NK-92 (cell line): ENCODE results near the gene DENND5B.
"Not testable (repeated sequence)": the region's sequence is repeated elsewhere in the genome, so short reads cannot be mapped to it uniquely, and the experiment has no call there.

Source experiments
- DNase-seq: peaks from one replicate; lab custom pipeline; 2025; ENCODE audit not compliant: unreplicated experiment; lab: John Stamatoyannopoulos, UW

Gene DENND5B

GRCh38 chr12:31590642-31591379 lies at the start of gene DENND5B:
Gene DENND5B, minus strand, starts transcription at chr12:31591136. Its CDS starts 304 bp downstream, at chr12:31590832.
- DNase-seq = no peak

- DNase-seq = no peak
Observed at GRCh38 chr12:31634620-31635019, 43.7 kb upstream of the DENND5B start.

DNA sequence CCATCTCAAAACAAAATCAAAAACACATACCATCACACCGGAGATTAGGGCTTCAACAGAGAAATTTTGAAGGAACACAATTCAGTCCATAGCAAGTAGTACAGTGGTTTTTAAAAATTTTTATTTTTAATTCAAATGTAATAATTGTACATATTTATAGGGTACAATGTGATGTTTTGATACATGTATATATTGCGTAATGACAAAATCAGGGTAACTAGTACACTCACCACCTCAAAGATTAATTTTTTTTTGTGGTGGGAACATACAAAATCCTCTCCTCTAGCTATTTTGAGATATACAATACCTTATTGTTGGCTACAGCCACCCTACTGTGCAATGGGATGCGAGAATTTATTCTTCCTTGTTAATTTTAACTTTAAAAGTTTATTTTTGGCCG lies 42.5 kb upstream of the DENND5B start:
- no peak for DNase-seq

DNA sequence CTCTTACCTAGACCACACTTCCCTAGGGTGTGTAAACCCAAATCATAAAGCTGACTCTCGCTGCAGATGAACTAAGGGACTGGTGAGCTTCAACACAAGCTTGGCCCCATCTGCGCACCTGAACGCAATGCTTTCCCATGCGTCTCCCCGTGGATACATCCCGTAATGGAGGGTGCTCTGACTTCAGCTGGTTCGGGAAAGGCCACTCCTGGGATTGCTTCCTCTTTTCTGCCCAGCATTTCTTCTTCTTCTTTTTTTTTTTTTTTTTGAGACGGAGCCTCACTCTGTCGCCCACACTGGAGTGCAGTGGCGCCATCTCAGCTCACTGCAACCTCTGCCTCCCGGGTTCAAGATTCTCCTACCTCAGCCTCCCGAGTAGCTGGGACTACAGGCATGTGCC lies 40.9 kb upstream of the DENND5B start:
- no peak for DNase-seq

- no peak for DNase-seq
Observed at GRCh38 chr12:31631023-31631724, 40.2 kb upstream of the DENND5B start.

DNA sequence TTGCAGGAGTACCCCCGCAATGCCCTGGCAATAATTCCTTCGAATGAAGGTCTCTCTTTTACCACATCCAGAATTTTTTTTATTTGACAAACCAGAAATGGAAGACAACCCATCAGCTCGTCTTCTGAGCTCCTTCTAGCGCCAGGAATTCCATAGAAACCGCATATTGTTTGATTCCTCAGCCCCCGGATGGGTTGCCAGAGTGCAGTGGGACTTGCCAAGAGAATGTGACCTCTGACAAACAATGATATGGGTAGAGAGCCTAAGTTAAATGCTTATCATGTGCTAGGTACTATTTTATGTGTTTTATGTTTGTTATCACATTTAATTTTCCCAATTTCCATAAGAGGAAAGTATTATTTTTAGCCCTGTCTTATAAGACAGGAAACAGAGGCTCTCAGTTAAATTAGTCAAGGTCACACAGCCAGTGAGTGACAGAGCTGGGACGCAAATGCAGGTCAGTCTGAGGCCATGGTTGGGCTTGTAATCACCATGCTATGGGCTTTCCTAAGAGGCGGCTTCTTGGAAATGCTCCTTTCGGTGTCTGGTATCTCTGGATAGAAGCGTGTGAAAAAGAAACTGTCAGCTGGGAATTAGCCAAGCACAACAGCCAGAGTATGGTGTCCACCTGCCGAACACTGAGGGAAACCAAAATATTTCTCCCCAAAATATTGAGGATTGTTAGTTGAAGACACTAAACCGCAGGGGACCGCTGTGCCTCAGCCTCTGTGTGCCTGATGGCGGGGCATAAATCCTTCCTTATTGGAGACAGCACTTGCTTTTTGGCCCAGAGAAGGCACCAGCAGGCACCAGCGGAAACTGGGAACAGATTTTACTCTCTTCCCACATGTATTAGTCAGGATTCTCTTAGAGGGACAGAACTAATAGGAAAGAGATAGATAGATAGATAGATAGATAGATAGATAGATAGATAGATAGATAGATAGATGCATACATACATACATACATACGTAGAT lies 39.1 kb upstream of the DENND5B start:
- DNase-seq = no peak

DNA sequence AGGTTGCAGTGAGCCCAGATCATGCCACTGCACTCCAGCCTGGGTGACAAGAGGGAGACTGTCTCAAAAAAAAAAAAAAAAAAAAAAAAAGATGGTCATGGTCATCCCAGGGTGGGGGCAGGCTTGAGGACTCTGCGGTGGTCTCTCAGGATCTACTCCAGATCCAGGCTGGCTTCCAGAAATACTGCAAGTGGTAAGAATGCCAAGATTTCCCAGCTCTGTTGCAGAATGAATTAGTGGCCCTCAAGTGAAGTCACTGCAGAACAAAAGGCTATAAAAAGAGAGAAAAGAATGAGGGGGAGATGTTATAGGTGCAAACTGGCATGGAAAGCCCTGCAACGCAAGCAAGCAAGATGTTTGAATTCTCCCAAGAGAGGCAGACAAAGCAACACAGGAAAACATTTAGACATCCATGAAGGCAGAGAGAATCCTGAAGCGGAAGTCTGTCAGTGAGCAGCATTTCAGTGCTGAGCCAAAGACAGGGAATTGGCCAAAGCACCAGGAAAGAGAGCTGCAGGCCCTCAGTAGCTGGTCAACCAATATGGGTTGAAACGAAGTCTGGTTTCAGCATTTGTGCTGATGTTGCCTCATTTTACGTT lies 36.6 kb upstream of the DENND5B start:
- DNase-seq = no peak

- DNase-seq = no peak
Observed at GRCh38 chr12:31626270-31626995, 35.5 kb upstream of the DENND5B start.

DNA sequence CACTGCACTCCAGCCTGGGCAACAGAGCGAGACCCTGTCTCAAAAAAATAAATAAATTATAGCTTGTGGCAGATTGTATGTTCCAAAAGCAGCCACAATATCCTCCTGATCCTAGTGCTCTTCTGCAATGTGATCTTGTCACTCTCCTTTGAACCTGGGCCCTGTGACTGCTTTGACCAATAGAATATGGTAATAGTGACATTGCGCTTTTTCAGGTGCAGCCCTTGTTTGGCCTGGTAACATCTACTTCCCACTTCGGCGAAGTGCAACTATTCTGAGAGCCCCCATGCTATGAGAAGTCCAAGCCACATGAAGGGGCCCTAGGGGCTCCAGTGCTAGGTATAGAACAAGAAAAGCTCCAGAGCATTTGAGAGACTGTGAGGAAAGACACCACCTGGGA lies 31.1 kb upstream of the DENND5B start:
- no peak for DNase-seq

DNA sequence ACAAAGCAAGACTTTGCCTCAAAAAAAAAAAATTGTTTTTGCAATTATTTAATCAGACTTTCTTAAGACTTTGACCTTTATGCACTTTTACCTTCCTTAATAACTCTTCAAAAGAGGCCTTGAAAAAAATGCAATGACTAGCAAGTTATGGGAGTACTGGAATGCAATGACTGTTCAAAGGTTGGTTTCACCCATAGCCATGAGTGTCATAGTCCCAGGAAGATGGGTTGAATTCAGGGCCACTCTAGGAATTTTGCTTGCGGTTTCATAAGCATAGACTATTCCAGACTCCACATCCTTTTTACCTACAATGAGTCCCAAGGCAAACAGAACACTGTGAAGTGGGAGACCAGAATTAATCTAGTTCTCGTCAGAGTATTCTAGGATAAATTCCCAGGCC lies 29.4 kb upstream of the DENND5B start:
- DNase-seq = no peak

DNA sequence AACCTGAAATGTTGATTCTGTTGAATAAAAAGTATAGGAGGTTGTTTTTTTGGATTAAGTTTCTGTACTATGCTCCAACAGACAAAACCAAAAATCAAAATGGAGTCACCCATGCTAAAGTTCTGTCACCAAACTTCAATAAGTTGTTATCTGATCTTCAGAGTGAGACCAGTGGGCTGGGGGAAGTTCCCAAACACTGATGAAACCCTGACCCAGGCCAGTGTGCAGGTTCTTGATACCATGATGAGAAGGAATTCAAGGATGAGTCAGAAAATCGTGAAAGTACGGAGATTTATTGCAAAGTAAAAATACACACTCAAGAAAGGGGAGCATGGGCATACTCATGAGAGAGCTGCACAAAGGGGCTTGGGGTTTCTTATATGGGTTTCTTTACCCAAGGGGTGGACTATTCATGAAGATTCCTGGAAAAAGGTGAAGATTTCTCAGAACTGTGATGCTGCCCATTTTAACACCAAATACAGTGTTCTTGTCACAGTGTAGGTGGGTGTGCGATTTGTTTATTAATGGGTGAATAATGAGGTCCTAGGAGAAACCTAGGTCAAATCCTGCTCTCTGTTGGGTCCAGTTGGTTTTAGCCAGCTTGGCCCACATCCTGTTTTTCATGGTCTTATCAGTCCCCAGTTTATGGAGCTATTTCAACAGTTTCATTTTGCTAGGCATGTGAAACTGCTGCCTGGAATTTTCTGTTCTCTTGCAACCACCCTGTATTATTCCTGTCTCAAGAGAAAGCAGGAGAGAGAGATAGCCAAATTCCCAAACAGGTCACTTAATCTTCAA lies 27.5 kb upstream of the DENND5B start:
- no peak for DNase-seq

GRCh38 chr12:31612819-31613218 lies 21.9 kb upstream of the DENND5B start:
- DNase-seq = no peak

DNA sequence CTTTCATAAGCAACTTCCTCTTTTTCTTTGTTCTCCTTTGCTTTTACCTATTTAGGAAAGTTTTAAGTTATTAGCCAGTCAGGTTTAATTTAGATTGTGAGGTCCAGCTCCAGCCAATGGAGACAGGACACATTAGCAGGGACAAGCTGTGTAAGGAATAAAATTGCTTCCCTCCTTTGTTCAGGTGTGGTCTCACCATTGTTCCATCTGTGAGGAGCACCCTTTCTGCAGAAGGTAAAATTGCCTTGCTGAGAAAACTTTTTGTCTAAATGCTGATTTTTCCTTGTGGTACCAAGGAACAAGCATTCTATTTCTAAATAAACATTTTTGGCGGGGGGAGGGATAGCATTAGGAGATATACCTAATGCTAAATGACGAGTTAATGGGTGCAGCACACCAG lies 17.4 kb upstream of the DENND5B start:
- not testable (repeated sequence) for DNase-seq

DNA sequence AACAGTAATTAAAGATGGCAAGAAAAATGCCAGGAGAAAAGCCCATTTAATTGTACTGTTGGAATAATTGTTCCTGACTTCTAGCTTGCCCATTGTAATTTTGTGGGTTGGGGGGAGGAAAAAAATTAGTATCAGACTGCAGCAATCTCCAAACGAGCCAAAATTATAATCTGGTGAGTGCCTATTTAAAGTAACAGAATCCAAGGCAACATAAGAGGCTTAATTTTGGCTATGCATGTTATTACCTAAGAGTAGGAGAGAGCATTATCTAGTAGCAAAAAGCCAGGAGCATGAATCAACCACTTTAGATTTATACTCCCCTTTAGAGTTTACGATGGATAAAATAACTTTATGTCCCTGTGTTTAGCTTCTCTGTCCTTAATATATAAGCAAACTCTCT lies 14.6 kb upstream of the DENND5B start:
- DNase-seq = no peak

GRCh38 chr12:31603546-31604009 lies 12.6 kb upstream of the DENND5B start:
- DNase-seq = no peak

DNA sequence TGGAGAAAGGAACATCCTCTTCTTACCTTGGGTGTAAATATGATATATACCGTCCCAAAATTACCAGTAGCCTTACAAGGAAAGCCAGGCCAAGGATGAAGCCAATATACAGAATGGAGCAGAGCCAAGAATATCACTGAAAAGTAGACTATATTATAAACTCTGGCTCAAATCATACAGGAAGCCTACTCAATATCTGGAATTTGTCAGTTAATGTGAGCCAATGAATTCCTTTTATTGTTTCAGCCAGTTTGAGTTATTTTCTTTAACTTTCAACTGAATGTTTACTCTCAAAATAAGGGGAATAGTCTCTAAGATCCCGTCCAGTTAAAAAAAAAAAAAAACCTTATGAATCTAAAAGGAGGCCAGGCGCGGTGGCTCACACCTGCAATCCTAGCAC lies 9.8 kb upstream of the DENND5B start:
- no peak for DNase-seq

GRCh38 chr12:31600252-31600651 lies 9.3 kb upstream of the DENND5B start:
- no peak for DNase-seq

DNA sequence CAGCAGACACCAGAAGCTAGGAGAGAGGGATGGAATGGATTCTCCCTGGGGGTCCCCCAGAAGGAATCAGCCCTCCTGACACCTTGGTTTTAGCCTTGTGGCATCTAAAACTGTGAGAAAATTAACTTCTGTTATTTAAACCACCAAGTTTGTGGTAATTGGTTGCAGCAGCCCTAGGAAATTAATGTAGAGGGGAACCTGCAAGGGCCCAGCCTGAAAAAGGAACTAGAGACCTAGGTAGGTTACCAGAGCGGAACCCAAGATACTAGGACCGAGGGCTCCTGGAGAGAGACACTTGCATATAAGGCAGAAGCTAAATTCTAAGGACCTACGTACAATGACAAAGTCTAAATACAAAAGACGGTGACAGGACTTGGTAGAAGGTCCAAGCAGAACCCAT lies 8.1 kb upstream of the DENND5B start:
- DNase-seq = no peak

DNA sequence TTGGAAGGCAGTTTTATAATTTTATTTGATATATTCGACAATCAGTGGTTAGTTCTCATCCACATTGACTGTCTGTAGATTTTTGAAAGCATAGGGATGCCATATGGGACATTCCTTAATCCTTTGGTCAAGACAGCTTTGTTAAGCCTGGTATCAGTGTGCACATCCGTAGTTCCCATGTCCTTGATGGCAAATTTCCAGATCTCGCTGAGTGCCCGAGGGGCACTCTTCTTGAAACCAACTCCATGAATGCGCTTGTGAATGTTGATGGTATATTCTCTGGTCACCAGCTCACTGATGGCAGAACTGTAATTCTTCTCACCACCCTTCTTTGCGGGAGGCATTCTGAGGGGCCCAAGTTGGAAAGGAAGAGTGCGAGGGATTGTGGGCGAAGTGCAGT lies 6.1 kb upstream of the DENND5B start:
- no peak for DNase-seq

DNA sequence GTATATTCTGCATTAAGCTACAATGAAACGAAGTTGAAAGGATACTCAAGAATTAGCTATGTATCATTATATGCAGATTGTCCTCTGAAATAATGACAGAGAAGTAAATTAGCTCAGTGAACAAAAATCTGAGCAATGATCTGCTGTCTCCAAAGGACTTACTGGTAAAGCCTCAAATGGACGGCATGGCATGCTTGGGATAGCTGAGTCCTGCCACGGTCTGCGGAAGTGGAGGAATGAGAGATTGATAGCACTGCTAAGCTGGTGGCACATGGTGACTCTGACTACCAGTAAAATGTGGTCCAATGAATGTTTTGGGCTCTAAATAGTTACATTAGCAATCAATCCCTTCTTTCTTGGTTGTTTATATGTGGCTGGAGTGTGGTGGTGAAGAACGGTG lies 3.7 kb upstream of the DENND5B start:
- DNase-seq = no peak
